ENCODE measurements around the gene ABCC3.

ABCC3 gene

GRCh38 chr17:50629902-50630301 is 4.8 kb upstream of the ABCC3 start:
- TF ChIP-seq CTCF (IDR thresholded peaks at IDR 0.05; ENCODE audit: borderline replicate concordance, insufficient read depth, low read depth, low read length), result no peak
- H3K4me3 ChIP-seq (ENCODE audit: low read depth, low read length), result no peak overlapping the region

- no peak overlapping the region for H3K4me3 ChIP-seq (ENCODE audit: low read depth, low read length)
- TF ChIP-seq CTCF (IDR thresholded peaks at IDR 0.05; ENCODE audit: borderline replicate concordance, insufficient read depth, low read depth, low read length), result peak; percentile 84
Measured at GRCh38 chr17:50630524-50631194, 4.0 kb upstream of the ABCC3 start.

GRCh38 chr17:50631195-50631907 is 3.3 kb upstream of the ABCC3 start:
- H3K4me3 ChIP-seq (ENCODE audit: low read depth, low read length), result no peak overlapping the region
- no peak for TF ChIP-seq CTCF (IDR thresholded peaks at IDR 0.05; ENCODE audit: borderline replicate concordance, insufficient read depth, low read depth, low read length)

GRCh38 chr17:50631908-50632571 is 2.6 kb upstream of the ABCC3 start:
- no peak for TF ChIP-seq CTCF (IDR thresholded peaks at IDR 0.05; ENCODE audit: borderline replicate concordance, insufficient read depth, low read depth, low read length)

GRCh38 chr17:50632637-50633036 is 2.0 kb upstream of the ABCC3 start:
- no peak overlapping the region for H3K4me3 ChIP-seq (ENCODE audit: low read depth, low read length)
- no peak for TF ChIP-seq CTCF (IDR thresholded peaks at IDR 0.05; ENCODE audit: borderline replicate concordance, insufficient read depth, low read depth, low read length)

More at GRCh38 chr17:50631908-50632571, 2.6 kb upstream of the ABCC3 start:
- no peak overlapping the region for H3K4me3 ChIP-seq (ENCODE audit: low read depth, low read length)

GRCh38 chr17:50633683-50634082 is 998 bp upstream of the ABCC3 start:
- H3K4me3 ChIP-seq (ENCODE audit: low read depth, low read length), result no peak overlapping the region
- no peak for TF ChIP-seq CTCF (IDR thresholded peaks at IDR 0.05; ENCODE audit: borderline replicate concordance, insufficient read depth, low read depth, low read length)

Data from GM12875 (cell line).